ENCODE measurements around the gene POU3F4. TPM values are rescaled to one million over a fixed set of nuclear protein-coding genes. Genes with fewer than 3 reads are reported as not detected.
A peak's percentile ranks its signal among the peaks of the same experiment; 100 is the strongest.

The POU3F4 gene
- total RNA-seq (under 0.01 TPM), polyA plus RNA-seq (ENCODE audit: insufficient read depth in 1 of 8, insufficient read length in 8 of 8, low replicate concordance in 1 of 8) (under 1 TPM in 2 of 8 donors, not detected in 6; 0.03 to 0.04 TPM)
- long read RNA-seq, donor 1 = 0 reads
- long read RNA-seq, donor 2 = 0 reads
- long read RNA-seq, donor 3 = 0 reads
- long read RNA-seq, donor 4 = 0 reads
- long read RNA-seq, donor 5 = 0 reads
- long read RNA-seq, donor 6 = 0 reads
- long read RNA-seq, donor 7 = 0 reads
- long read RNA-seq, donor 8 = 0 reads
- long read RNA-seq, donor 9 = 0 reads
- long read RNA-seq, donor 10 = 0 reads
- long read RNA-seq, donor 11 = 0 reads

GRCh38 chrX:83508006-83508405 lies at the start of gene POU3F4:
Gene POU3F4 (plus strand): TSS chrX:83508290. CDS start chrX:83508325, 35 bp downstream.
- H3K36me3 ChIP-seq (ENCODE audit: control insufficient read depth, insufficient read depth, low read length) = no peaks in the 10 kb centered on the region
- H3K27me3 ChIP-seq (ENCODE audit: control insufficient read depth, insufficient read depth, low read length) = peaks cover 69% of the 10 kb centered on the region
- no peaks in the 10 kb centered on the region for H3K9me3 ChIP-seq (replicated peaks; ENCODE audit: control insufficient read depth, low read depth, low read length)
- no peak within 1 kb of the TSS for H3K27ac ChIP-seq (ENCODE audit: low read length)
- no peaks in the 10 kb centered on the region for H3K4me1 ChIP-seq (ENCODE audit: control insufficient read depth, insufficient read depth, low read length)
- no peak within 1 kb of the TSS for H3K4me3 ChIP-seq (ENCODE audit: low read length)
- peak; percentile 17 for DNase-seq
- WGBS (ENCODE audit: insufficient coverage) = 34% methylated on average over 23 of the region's 25 CpGs

- Histone ChIP-seq H3K4me3 (ENCODE audit: low read length) (no peak overlapping the region), H3K9me3 (replicated peaks; ENCODE audit: control insufficient read depth, low read depth, low read length) (peaks cover 4% of the 10 kb centered on the region), H3K36me3 (ENCODE audit: control insufficient read depth, insufficient read depth, low read length) (no peaks in the 10 kb centered on the region), H3K27ac (ENCODE audit: low read length) (no peak overlapping the region), H3K27me3 (ENCODE audit: control insufficient read depth, insufficient read depth, low read length) (no peaks in the 10 kb centered on the region), H3K4me1 (ENCODE audit: control insufficient read depth, insufficient read depth, low read length) (no peaks in the 10 kb centered on the region)
- peak; percentile 0 for DNase-seq
Measured at GRCh38 chrX:83469551-83469950, 38.5 kb upstream of the POU3F4 start.

- Histone ChIP-seq H3K36me3 (ENCODE audit: control insufficient read depth, insufficient read depth, low read length) (no peaks in the 10 kb centered on the region), H3K9me3 (replicated peaks; ENCODE audit: control insufficient read depth, low read depth, low read length) (no peaks in the 10 kb centered on the region), H3K27me3 (ENCODE audit: control insufficient read depth, insufficient read depth, low read length) (peaks cover 2% of the 10 kb centered on the region), H3K4me3 (ENCODE audit: low read length) (no peak overlapping the region), H3K4me1 (ENCODE audit: control insufficient read depth, insufficient read depth, low read length) (no peaks in the 10 kb centered on the region), H3K27ac (ENCODE audit: low read length) (no peak overlapping the region)
- 50% methylated on average over 1 of the region's 2 CpGs for WGBS (ENCODE audit: insufficient coverage)
- DNase-seq = no peak
Measured at GRCh38 chrX:83495898-83496297, 12.2 kb upstream of the POU3F4 start.

- 18% methylated on average over 7 of the region's 9 CpGs for WGBS (ENCODE audit: insufficient coverage)
- Histone ChIP-seq H3K27ac (ENCODE audit: low read length) (no peak overlapping the region), H3K36me3 (ENCODE audit: control insufficient read depth, insufficient read depth, low read length) (no peaks in the 10 kb centered on the region), H3K4me1 (ENCODE audit: control insufficient read depth, insufficient read depth, low read length) (no peaks in the 10 kb centered on the region), H3K4me3 (ENCODE audit: low read length) (no peak overlapping the region), H3K9me3 (replicated peaks; ENCODE audit: control insufficient read depth, low read depth, low read length) (no peaks in the 10 kb centered on the region), H3K27me3 (ENCODE audit: control insufficient read depth, insufficient read depth, low read length) (peaks cover 39% of the 10 kb centered on the region)
- DNase-seq = no peak
Measured at GRCh38 chrX:83501003-83501402, 7.1 kb upstream of the POU3F4 start.

- Histone ChIP-seq H3K4me1 (ENCODE audit: control insufficient read depth, insufficient read depth, low read length) (no peaks in the 10 kb centered on the region), H3K9me3 (replicated peaks; ENCODE audit: control insufficient read depth, low read depth, low read length) (no peaks in the 10 kb centered on the region), H3K4me3 (ENCODE audit: low read length) (no peak overlapping the region), H3K36me3 (ENCODE audit: control insufficient read depth, insufficient read depth, low read length) (no peaks in the 10 kb centered on the region), H3K27ac (ENCODE audit: low read length) (no peak overlapping the region), H3K27me3 (ENCODE audit: control insufficient read depth, insufficient read depth, low read length) (peaks cover 40% of the 10 kb centered on the region)
- 30% methylated on average over 11 of the region's 11 CpGs for WGBS (ENCODE audit: insufficient coverage)
- DNase-seq = no peak
Measured at GRCh38 chrX:83501530-83501929, 6.6 kb upstream of the POU3F4 start.

- peaks cover 68% of the 10 kb centered on the region for H3K27me3 ChIP-seq (ENCODE audit: control insufficient read depth, insufficient read depth, low read length)
- no peaks in the 10 kb centered on the region for H3K9me3 ChIP-seq (replicated peaks; ENCODE audit: control insufficient read depth, low read depth, low read length)
- 0% methylated on average over 1 of the region's 11 CpGs for WGBS (ENCODE audit: insufficient coverage)
- H3K36me3 ChIP-seq (ENCODE audit: control insufficient read depth, insufficient read depth, low read length) = no peaks in the 10 kb centered on the region
- no peaks in the 10 kb centered on the region for H3K4me1 ChIP-seq (ENCODE audit: control insufficient read depth, insufficient read depth, low read length)
- no peak for DNase-seq
- no peak overlapping the region for H3K4me3 ChIP-seq (ENCODE audit: low read length)
- H3K27ac ChIP-seq (ENCODE audit: low read length) = no peak overlapping the region
Measured at GRCh38 chrX:83504721-83505479, 3.2 kb upstream of the POU3F4 start.

GRCh38 chrX:83508526-83509253 lies 600 bp downstream of the POU3F4 start:
- H3K9me3 ChIP-seq (replicated peaks; ENCODE audit: control insufficient read depth, low read depth, low read length) = no peaks in the 10 kb centered on the region
- H3K4me3 ChIP-seq (ENCODE audit: low read length) = no peak overlapping the region
- H3K4me1 ChIP-seq (ENCODE audit: control insufficient read depth, insufficient read depth, low read length) = no peaks in the 10 kb centered on the region
- no peak overlapping the region for H3K27ac ChIP-seq (ENCODE audit: low read length)
- DNase-seq = no peak
- H3K27me3 ChIP-seq (ENCODE audit: control insufficient read depth, insufficient read depth, low read length) = peaks cover 65% of the 10 kb centered on the region
- no peaks in the 10 kb centered on the region for H3K36me3 ChIP-seq (ENCODE audit: control insufficient read depth, insufficient read depth, low read length)
- 30% methylated on average over 50 of the region's 50 CpGs for WGBS (ENCODE audit: insufficient coverage)

- 33% methylated on average over 15 of the region's 16 CpGs for whole genome bisulfite sequencing (ENCODE audit: insufficient coverage)
- Histone ChIP-seq H3K9me3 (replicated peaks; ENCODE audit: control insufficient read depth, low read depth, low read length) (no peaks in the 10 kb centered on the region), H3K27me3 (ENCODE audit: control insufficient read depth, insufficient read depth, low read length) (peaks cover 62% of the 10 kb centered on the region), H3K27ac (ENCODE audit: low read length) (no peak overlapping the region), H3K36me3 (ENCODE audit: control insufficient read depth, insufficient read depth, low read length) (no peaks in the 10 kb centered on the region), H3K4me3 (ENCODE audit: low read length) (no peak overlapping the region), H3K4me1 (ENCODE audit: control insufficient read depth, insufficient read depth, low read length) (no peaks in the 10 kb centered on the region)
- no peak for DNase-seq
Measured at GRCh38 chrX:83509254-83509801, 1.2 kb downstream of the POU3F4 start.

- H3K9me3 ChIP-seq (replicated peaks; ENCODE audit: control insufficient read depth, low read depth, low read length) = no peaks in the 10 kb centered on the region
- WGBS (ENCODE audit: insufficient coverage) = 27% methylated on average over 23 of the region's 36 CpGs
- DNase-seq = no peak
- no peaks in the 10 kb centered on the region for H3K4me1 ChIP-seq (ENCODE audit: control insufficient read depth, insufficient read depth, low read length)
- no peaks in the 10 kb centered on the region for H3K36me3 ChIP-seq (ENCODE audit: control insufficient read depth, insufficient read depth, low read length)
- H3K4me3 ChIP-seq (ENCODE audit: low read length) = no peak overlapping the region
- no peak overlapping the region for H3K27ac ChIP-seq (ENCODE audit: low read length)
- peaks cover 53% of the 10 kb centered on the region for H3K27me3 ChIP-seq (ENCODE audit: control insufficient read depth, insufficient read depth, low read length)
Measured at GRCh38 chrX:83510510-83511062, 2.5 kb downstream of the POU3F4 start.

- H3K4me3 ChIP-seq (ENCODE audit: low read length) = no peak overlapping the region
- no peak for DNase-seq
- H3K27ac ChIP-seq (ENCODE audit: low read length) = no peak overlapping the region
- no peaks in the 10 kb centered on the region for H3K36me3 ChIP-seq (ENCODE audit: control insufficient read depth, insufficient read depth, low read length)
- no peaks in the 10 kb centered on the region for H3K4me1 ChIP-seq (ENCODE audit: control insufficient read depth, insufficient read depth, low read length)
- no peaks in the 10 kb centered on the region for H3K9me3 ChIP-seq (replicated peaks; ENCODE audit: control insufficient read depth, low read depth, low read length)
- WGBS (ENCODE audit: insufficient coverage) = 17% methylated on average over 15 of the region's 17 CpGs
- peaks cover 49% of the 10 kb centered on the region for H3K27me3 ChIP-seq (ENCODE audit: control insufficient read depth, insufficient read depth, low read length)
Measured at GRCh38 chrX:83511208-83511607, 3.1 kb downstream of the POU3F4 start.

Measured in muscle of leg (tissue), 16 donors.